Astrocyte (in vitro differentiated cells and primary cell): ENCODE data around the gene MMEL1. TPM values are rescaled to one million over a fixed set of nuclear protein-coding genes. Genes with fewer than 3 reads are reported as not detected.
"Not testable (repeated sequence)": the region's sequence is repeated elsewhere in the genome, so short reads cannot be mapped to it uniquely, and the experiment has no call there.

Experiments
- DNase-seq: peaks from one replicate; pipeline ENCODE4 v3.0.0-alpha.2; 2010; ENCODE audit warnings: low read depth
- FAIRE-seq: peaks from 2 replicates; lab custom pipeline; 2011; peaks lifted over from hg19 to GRCh38; lab: Jason Lieb, UNC
- H2AFZ ChIP-seq: 2 replicates; pipeline ENCODE4 v1.6.0; 2012; ENCODE audit warnings: low read depth, low read length, inconsistent platforms
- H3K27ac ChIP-seq: 2 replicates; pipeline ENCODE4 v1.5.1; 2011; ENCODE audit warnings: low read depth, low read length, inconsistent platforms
- H3K27me3 ChIP-seq: 2 replicates; pipeline ENCODE4 v1.6.0; 2011; ENCODE audit warnings: low read length, inconsistent platforms; ENCODE audit not compliant: insufficient read depth
- H3K36me3 ChIP-seq: 2 replicates; pipeline ENCODE4 v1.5.1; 2011; ENCODE audit warnings: low read length, inconsistent platforms; ENCODE audit not compliant: insufficient read depth
- H3K4me1 ChIP-seq: 2 replicates; pipeline ENCODE4 v1.5.1; 2011; ENCODE audit warnings: low read length, inconsistent platforms; ENCODE audit not compliant: insufficient read depth
- H3K4me2 ChIP-seq: 2 replicates; pipeline ENCODE4 v1.6.0; 2012; ENCODE audit warnings: low read length, inconsistent platforms
- H3K4me3 ChIP-seq: 2 replicates; pipeline ENCODE4 v1.5.1; 2011; ENCODE audit warnings: low read depth, mild to moderate bottlenecking, low read length, inconsistent platforms; ENCODE audit not compliant: insufficient read depth
- H3K79me2 ChIP-seq: 2 replicates; pipeline ENCODE4 v1.6.0; 2012; ENCODE audit warnings: mild to moderate bottlenecking, low read length, inconsistent platforms; ENCODE audit not compliant: insufficient read depth
- H3K9ac ChIP-seq: 2 replicates; pipeline ENCODE4 v1.6.0; 2012; ENCODE audit warnings: mild to moderate bottlenecking, low read length, inconsistent platforms
- H3K9me3 ChIP-seq: 2 replicates; pipeline ENCODE4 v1.5.1; 2012; ENCODE audit warnings: low read depth, mild to moderate bottlenecking, low read length, inconsistent platforms; ENCODE audit not compliant: insufficient read depth
- H4K20me1 ChIP-seq: 2 replicates; pipeline ENCODE4 v1.6.0; 2012; ENCODE audit warnings: low read length, inconsistent platforms; ENCODE audit not compliant: insufficient read depth
- H3K27ac Mint-ChIP-seq: one replicate; pipeline ENCODE4 v1.8.0; 2021; ENCODE audit warnings: mild to moderate bottlenecking, mixed read lengths; ENCODE audit not compliant: unreplicated experiment
- H3K27me3 Mint-ChIP-seq: one replicate; pipeline ENCODE4 v1.8.0; 2021; ENCODE audit warnings: low read depth, mixed read lengths; ENCODE audit not compliant: unreplicated experiment
- H3K36me3 Mint-ChIP-seq: one replicate; pipeline ENCODE4 v1.8.0; 2021; ENCODE audit warnings: low read depth, mixed read lengths; ENCODE audit not compliant: unreplicated experiment
- H3K4me1 Mint-ChIP-seq: one replicate; pipeline ENCODE4 v1.8.0; 2021; ENCODE audit warnings: low read depth, mixed read lengths; ENCODE audit not compliant: unreplicated experiment
- H3K4me3 Mint-ChIP-seq: one replicate; pipeline ENCODE4 v1.8.0; 2021; ENCODE audit warnings: mild to moderate bottlenecking, moderate library complexity, mixed read lengths; ENCODE audit not compliant: unreplicated experiment
- H3K9me3 Mint-ChIP-seq: one replicate; pipeline ENCODE4 v1.8.0; 2021; ENCODE audit warnings: mild to moderate bottlenecking, mixed read lengths; ENCODE audit not compliant: unreplicated experiment
- CTCF ChIP-seq: IDR thresholded peaks from 2 replicates; pipeline ENCODE4 v1.5.1; 2011; ENCODE audit warnings: low read depth, mild to moderate bottlenecking, inconsistent platforms, low read length, moderate library complexity; ENCODE audit not compliant: insufficient read depth
- EZH2 ChIP-seq: IDR thresholded peaks from 2 replicates; pipeline ENCODE4 v1.6.1; 2012; ENCODE audit warnings: mild to moderate bottlenecking, low read length, inconsistent platforms; ENCODE audit not compliant: insufficient read depth
- total RNA-seq: library from RNA; stranded (reverse); gene quantifications from 2 replicates; pipeline ENCODE4 v1.2.1, GENCODE V29; 2021

Gene MMEL1
- total RNA-seq, 1 donor from 2014 or later: not detected

- H3K27ac Mint-ChIP-seq: no peak overlapping the region
- Histone ChIP-seq H3K4me2 (no peak overlapping the region), H3K9me3 (no peaks in the 10 kb centered on the region), H4K20me1 (no peaks in the 10 kb centered on the region), H3K4me3 (no peak overlapping the region), H3K27me3 (no peaks in the 10 kb centered on the region), H3K4me1 (no peaks in the 10 kb centered on the region), H3K9ac (no peak overlapping the region), H2AFZ (no peak overlapping the region), H3K36me3 (no peaks in the 10 kb centered on the region), H3K27ac (no peak overlapping the region), H3K79me2 (no peaks in the 10 kb centered on the region)
- H3K27me3 Mint-ChIP-seq: peaks cover 33% of the 10 kb centered on the region
- TF ChIP-seq CTCF (no peak), EZH2 (no peak)
- H3K4me3 Mint-ChIP-seq: no peak overlapping the region
- DNase-seq (no peak), FAIRE-seq (no peak)
- peaks cover 5% of the 10 kb centered on the region for H3K4me1 Mint-ChIP-seq
- H3K36me3 Mint-ChIP-seq: no peaks in the 10 kb centered on the region
- H3K9me3 Mint-ChIP-seq: peaks cover 4% of the 10 kb centered on the region
These were observed 63.8 kb downstream of the MMEL1 start for GRCh38 chr1:2569060-2569459.

- not testable (repeated sequence) for H3K4me3 Mint-ChIP-seq
These were observed 64.5 kb downstream of the MMEL1 start for GRCh38 chr1:2568187-2568816.

GRCh38 chr1:2567083-2567679, 65.6 kb downstream of the MMEL1 start:
- H3K27ac Mint-ChIP-seq: no peak overlapping the region
- H3K79me2 ChIP-seq: no peaks in the 10 kb centered on the region
- H3K27me3 ChIP-seq: no peaks in the 10 kb centered on the region
- no peaks in the 10 kb centered on the region for H4K20me1 ChIP-seq
- H3K9me3 Mint-ChIP-seq: no peaks in the 10 kb centered on the region
- H3K4me2 ChIP-seq: no peak overlapping the region
- peaks cover 23% of the 10 kb centered on the region for H3K27me3 Mint-ChIP-seq
- TF ChIP-seq CTCF (no peak), EZH2 (no peak)
- no peaks in the 10 kb centered on the region for H3K9me3 ChIP-seq
- H3K27ac ChIP-seq: no peak overlapping the region
- no peak overlapping the region for H3K4me3 ChIP-seq
- H3K36me3 ChIP-seq: no peaks in the 10 kb centered on the region
- H3K4me1 ChIP-seq: no peaks in the 10 kb centered on the region
- DNase-seq: no peak
- no peak overlapping the region for H3K9ac ChIP-seq
- no peak for FAIRE-seq
- no peak overlapping the region for H2AFZ ChIP-seq
- no peak overlapping the region for H3K4me3 Mint-ChIP-seq
- H3K36me3 Mint-ChIP-seq: no peaks in the 10 kb centered on the region
- H3K4me1 Mint-ChIP-seq: peaks cover 5% of the 10 kb centered on the region

More at GRCh38 chr1:2568187-2568816, 64.5 kb downstream of the MMEL1 start:
- H3K9me3 Mint-ChIP-seq, H3K27ac ChIP-seq, H3K9me3 ChIP-seq, H3K36me3 Mint-ChIP-seq, H3K79me2 ChIP-seq, H3K36me3 ChIP-seq, H3K4me1 Mint-ChIP-seq, H3K4me3 ChIP-seq, DNase-seq, H3K27me3 ChIP-seq, H3K4me1 ChIP-seq, H4K20me1 ChIP-seq, H3K4me2 ChIP-seq, FAIRE-seq, H3K27ac Mint-ChIP-seq, H3K9ac ChIP-seq, H2AFZ ChIP-seq: not testable (repeated sequence)
- peaks cover 29% of the 10 kb centered on the region for H3K27me3 Mint-ChIP-seq
